KOPT-K1 (cell line): Measurements from ENCODE around the gene SLC4A2.

ENCODE experiments used
- H3K27ac ChIP-seq: fragments of 200-600 bp; sonication (generic); 2 replicates; pipeline ENCODE4 v1.5.1; 2016; ENCODE audit warnings: antibody characterized with exemption, mild to moderate bottlenecking, low read depth, low read length; ENCODE audit not compliant: poor library complexity, severe bottlenecking
- H3K36me3 ChIP-seq: fragments of 200-600 bp; sonication (generic); 2 replicates; pipeline ENCODE4 v1.5.1; 2017; ENCODE audit warnings: antibody characterized with exemption, mild to moderate bottlenecking, low read length, moderate library complexity; ENCODE audit not compliant: insufficient read depth
- H3K9me3 ChIP-seq: fragments of 200-600 bp; sonication (generic); 2 replicates; pipeline ENCODE4 v1.5.1; 2017; ENCODE audit warnings: antibody characterized with exemption, low read length, mild to moderate bottlenecking; ENCODE audit not compliant: insufficient read depth, poor library complexity, severe bottlenecking

SLC4A2 gene

DNA sequence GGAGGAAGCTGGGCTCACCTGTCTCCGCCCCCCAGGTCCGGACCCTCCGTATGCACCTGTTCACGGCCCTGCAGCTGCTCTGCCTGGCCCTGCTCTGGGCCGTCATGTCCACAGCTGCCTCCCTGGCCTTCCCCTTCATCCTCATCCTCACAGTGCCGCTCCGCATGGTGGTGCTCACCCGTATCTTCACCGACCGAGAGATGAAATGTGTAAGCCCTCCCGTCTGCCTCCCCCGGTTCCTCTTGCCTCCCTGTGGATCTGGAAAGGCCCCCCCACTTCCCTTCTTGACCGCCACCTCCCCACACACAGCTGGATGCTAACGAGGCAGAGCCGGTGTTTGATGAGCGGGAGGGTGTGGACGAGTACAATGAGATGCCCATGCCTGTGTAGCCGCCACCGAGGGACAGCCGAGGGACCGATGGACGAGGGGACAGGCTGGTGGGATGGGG, 16.6 kb downstream of the SLC4A2 start:
- H3K36me3 ChIP-seq = peaks cover 76% of the 10 kb centered on the region
- no peak overlapping the region for H3K27ac ChIP-seq
- H3K9me3 ChIP-seq = no peaks in the 10 kb centered on the region

DNA sequence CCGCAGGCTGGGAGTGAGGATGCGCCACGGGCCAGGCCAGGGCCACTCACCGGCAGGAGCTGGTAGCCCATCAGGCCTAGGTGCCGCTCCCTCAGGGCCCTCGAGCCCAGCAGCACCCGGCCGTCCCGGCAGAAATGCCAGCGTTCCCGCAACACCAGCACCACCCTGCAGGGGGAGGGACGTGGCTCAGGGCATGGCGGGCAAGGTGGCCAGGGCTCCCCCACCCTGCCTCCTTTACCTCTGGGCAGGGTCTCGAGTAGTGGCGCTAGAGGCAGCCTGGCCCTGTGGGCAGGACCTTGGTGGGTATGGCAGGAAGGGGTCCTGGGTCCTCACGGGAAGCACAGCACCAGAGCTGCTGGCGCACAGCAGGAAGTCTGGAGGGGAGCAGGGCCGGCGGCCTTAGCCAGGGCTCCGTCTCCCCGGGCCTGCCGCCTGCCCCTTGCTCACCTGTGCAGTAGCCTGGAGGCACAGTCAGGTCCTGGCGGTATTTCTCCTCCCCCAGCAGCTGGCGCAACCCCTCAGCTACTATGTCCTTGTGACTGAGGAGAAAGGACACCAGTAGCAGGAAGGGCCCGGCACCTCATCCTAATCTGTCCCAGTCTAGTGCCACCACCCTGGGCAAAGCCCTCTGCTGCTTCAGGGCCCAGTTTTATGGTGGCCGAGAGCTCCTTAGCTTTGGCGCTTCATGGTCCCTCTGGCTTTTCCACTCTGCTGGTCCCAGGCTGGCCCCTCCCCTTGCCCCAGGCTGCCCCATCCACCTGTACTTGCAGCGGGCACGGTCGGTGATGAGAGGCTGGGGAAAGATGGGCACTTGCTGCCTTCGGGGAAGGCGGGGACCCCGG, 17.7 kb downstream of the SLC4A2 start:
- Histone ChIP-seq H3K27ac (no peak overlapping the region), H3K9me3 (no peaks in the 10 kb centered on the region), H3K36me3 (peaks cover 65% of the 10 kb centered on the region)

- Histone ChIP-seq H3K36me3 (peaks cover 58% of the 10 kb centered on the region), H3K27ac (no peak overlapping the region), H3K9me3 (no peaks in the 10 kb centered on the region)
Observed at GRCh38 chr7:151077705-151078232, 18.4 kb downstream of the SLC4A2 start.

DNA sequence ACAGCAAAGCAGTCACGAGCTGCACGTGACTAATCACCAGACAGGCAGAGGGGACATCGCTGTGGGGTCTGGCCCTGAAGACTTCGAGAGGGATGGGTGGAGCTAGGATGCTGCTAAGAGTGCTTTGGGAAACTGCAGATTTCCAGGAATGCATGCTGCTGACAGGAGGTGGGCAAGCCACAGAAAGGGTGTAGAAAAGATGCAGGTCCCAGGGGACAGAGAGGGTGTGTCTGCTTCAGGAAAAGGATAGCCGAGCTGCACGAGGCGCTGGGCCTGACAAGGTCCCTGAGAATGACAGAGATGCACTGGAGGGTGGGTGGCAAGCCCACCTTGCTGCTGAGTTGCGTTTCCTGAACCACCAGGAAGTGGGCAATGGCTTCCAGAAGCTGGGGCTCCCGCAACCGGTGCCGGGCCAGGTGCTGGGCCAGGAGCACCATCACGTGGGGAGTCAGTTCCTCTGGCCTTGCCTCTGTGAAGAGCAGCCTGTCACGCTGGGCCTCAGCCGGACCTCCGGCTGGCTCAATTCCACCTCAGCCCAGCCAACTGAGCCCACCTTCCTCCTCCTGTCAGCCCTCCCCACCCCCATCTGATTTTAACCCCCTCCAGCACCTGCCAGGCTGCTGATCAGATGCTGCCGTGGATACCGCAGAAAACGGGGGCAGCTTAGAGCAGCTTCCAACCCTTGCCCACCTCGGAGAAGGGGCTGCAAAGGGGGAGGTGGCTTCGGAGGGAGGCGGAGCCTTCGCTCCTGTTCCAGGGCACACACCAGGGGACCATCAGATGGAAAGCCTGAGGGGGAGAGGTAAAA, 19.0 kb downstream of the SLC4A2 start:
- Histone ChIP-seq H3K9me3 (no peaks in the 10 kb centered on the region), H3K27ac (no peak overlapping the region), H3K36me3 (peaks cover 58% of the 10 kb centered on the region)

- peak overlapping the region; percentile 82 for H3K27ac ChIP-seq
- no peaks in the 10 kb centered on the region for H3K9me3 ChIP-seq
- peaks cover 48% of the 10 kb centered on the region for H3K36me3 ChIP-seq
Observed at GRCh38 chr7:151079199-151079910, 20.0 kb downstream of the SLC4A2 start.

- Histone ChIP-seq H3K36me3 (peaks cover 41% of the 10 kb centered on the region), H3K9me3 (no peaks in the 10 kb centered on the region), H3K27ac (peak overlapping the region; percentile 82)
Observed at GRCh38 chr7:151080067-151080521, 20.7 kb downstream of the SLC4A2 start.

- Histone ChIP-seq H3K27ac (peak within 1 kb of the TSS; percentile 82), H3K36me3 (peaks cover 35% of the 10 kb centered on the region)
Observed at GRCh38 chr7:151080522-151081169, 21.3 kb downstream of the SLC4A2 start, which contains the start of gene FASTK. Gene FASTK (minus strand): TSS chr7:151080809. CDS start chr7:151080766, 43 bp downstream.

DNA sequence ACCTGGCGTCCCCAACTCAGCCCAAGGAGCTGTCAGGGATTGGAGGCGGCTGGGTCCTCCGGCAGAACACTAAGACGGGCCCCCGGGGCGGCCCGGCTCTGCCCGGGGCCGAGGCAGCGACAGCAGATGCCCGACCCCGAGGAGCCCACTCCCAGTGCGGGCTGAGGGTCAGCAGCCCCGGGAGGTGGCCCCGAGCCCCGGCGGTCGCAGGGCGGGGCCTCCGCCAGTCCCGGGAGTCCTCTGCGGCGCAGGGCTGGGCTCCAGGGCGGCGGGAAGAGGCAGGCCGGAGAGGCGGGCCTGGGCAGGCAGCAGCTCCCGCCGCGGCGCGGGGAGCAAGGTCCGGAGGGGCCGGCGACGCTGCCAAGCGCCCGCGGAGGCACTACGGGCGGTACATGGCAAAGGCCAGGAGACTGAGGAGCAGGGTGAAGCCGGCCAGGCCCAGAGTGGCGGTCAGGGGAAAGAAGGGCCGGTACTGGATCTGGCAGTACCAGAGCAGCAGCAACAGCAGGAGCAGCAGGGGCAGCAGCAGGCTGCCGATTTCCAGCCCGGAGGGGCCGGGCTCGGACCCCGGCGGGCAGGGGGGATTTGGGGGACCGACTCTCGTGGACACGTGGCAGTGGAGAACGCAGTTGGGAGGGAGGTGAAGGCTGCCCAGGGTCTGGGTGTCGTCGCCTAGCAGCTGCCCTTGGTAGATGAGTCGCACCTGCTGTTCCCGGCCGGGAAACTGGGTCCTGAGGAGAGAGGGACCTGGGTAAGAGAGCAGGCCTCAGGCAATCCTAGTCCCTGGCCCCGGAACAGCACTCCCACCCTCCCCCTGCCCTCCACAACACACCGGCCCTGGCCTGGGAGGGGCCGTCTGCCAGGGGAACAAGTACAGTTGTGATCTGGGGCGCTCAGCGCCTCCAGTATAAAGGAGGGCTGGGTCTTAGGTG, 22.0 kb downstream of the SLC4A2 start:
- no peaks in the 10 kb centered on the region for H3K9me3 ChIP-seq
- H3K27ac ChIP-seq = peak overlapping the region; percentile 82
- peaks cover 28% of the 10 kb centered on the region for H3K36me3 ChIP-seq

More at GRCh38 chr7:151080522-151081169, 21.3 kb downstream of the SLC4A2 start, which contains the start of gene FASTK:
- no peaks in the 10 kb centered on the region for H3K9me3 ChIP-seq

DNA sequence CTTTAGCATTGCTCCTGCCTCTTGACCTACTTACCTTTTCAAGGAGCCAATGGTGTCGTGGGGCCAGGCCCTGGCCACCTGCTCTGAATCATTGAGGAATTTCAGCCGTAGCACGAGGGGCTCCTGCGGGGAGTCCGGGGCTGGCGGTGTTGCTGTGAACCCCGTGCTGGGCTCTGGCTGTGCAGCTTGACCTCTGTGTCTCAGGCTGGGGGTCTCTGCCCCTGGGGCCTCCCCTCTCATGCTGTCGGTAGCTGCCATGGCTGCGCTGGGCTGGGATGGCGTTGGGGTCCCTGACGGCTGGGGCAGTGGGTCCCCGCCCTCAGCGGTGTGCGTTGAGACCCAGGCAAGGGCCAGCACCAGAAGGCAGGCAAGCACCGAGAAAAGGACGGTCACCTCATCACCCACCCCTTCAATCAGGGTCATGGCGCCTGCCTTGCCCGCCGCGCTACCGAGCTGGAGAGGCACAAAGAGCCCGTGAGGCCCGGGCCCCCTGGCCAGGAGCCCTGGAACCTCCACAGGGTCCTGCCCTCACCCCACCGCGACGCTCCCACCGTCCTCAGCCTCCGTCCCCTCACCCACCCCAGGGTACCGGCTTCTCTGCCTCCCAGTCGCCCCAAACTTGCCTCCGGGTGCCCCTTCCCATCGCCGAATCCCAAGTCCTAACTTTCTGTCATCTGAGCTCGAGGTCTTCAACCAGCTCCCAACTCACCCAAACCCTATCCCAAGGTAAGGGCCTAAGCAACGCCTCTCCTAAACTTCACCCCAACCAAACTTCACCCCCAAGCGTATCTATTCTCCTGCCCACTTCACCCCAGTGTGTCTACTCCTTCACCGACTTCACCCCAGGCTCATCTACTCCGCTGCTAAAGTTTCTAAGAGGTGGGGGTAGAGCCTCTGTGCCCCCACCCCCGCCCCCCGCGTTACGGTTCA, 23.0 kb downstream of the SLC4A2 start:
- Histone ChIP-seq H3K36me3 (peaks cover 18% of the 10 kb centered on the region; the same call in 1 of the 2 replicates), H3K9me3 (no peaks in the 10 kb centered on the region), H3K27ac (peak overlapping the region; percentile 71)

DNA sequence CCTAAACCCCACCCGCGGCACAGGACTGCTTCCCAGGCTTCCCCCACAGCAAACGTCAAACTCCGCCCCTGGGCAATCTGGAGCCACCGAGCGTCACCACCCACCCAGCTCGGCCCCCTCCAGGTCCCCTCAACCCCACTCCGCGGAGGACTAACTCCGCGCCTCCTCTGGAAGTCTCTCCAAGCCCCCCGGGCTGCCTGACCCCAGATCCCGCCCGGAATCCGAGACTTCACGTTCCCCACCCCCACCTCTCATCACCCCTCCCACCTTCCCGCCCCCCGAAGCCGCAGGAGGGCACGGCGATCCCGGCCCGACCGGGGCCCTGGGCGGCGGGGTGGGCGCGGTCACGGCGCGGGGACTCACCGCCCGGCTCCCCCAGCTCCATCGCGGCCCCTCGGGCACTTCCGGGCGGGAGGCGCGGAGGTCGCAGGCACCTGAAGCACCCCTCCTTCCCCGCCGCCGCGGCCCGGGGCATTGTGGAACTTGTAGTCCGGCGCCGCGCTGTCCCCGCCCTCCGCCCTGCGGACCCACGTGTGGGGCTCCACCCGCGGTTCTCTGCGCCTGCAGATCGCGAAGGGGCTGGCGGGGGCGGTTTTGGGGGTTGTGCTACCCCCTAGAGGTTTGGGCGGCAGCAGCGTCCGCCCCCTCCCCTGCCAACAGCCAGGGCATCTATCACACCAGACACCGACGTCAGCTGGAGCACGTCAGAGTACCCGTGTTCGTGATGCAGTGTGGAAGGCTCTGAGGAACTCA, 23.9 kb downstream of the SLC4A2 start, which contains the start of gene TMUB1:
Gene TMUB1 (minus strand): TSS at position 423 of the 753 bp plus-strand sequence. CDS start 930 bp downstream, outside the sequence.
- Histone ChIP-seq H3K27ac (peak within 1 kb of the TSS; percentile 71), H3K9me3 (no peaks in the 10 kb centered on the region), H3K36me3 (peaks cover 9% of the 10 kb centered on the region; the same call in 1 of the 2 replicates)

GRCh38 chr7:151083824-151084160, 24.4 kb downstream of the SLC4A2 start:
- H3K27ac ChIP-seq = no peak overlapping the region
- H3K36me3 ChIP-seq = peaks cover 6% of the 10 kb centered on the region; the same call in 1 of the 2 replicates
- H3K9me3 ChIP-seq = no peaks in the 10 kb centered on the region

GRCh38 chr7:151085329-151085690, 25.9 kb downstream of the SLC4A2 start:
- Histone ChIP-seq H3K36me3 (no peaks in the 10 kb centered on the region), H3K27ac (no peak overlapping the region), H3K9me3 (no peaks in the 10 kb centered on the region)
